Rectal smooth muscle tissue (tissue), 1 donor: Measurements from ENCODE around the gene SORCS3.

Source experiments
- H3K27ac ChIP-seq: one replicate; pipeline ENCODE4 v1.7.0; 2013; ENCODE audit warnings: low read depth, low read length, inconsistent platforms
- H3K27me3 ChIP-seq: one replicate; pipeline ENCODE4 v1.7.0; 2013; ENCODE audit warnings: low read length; ENCODE audit not compliant: control insufficient read depth, insufficient read depth
- H3K36me3 ChIP-seq: one replicate; pipeline ENCODE4 v1.7.0; 2013; ENCODE audit warnings: low read length; ENCODE audit not compliant: control insufficient read depth, insufficient read depth
- H3K4me1 ChIP-seq: one replicate; pipeline ENCODE4 v1.7.0; 2013; ENCODE audit warnings: low read length; ENCODE audit not compliant: control insufficient read depth, insufficient read depth
- H3K4me3 ChIP-seq: one replicate; pipeline ENCODE4 v1.7.0; 2013; ENCODE audit warnings: low read length
- H3K9ac ChIP-seq: one replicate; pipeline ENCODE4 v1.7.0; 2013; ENCODE audit warnings: low read length

Gene SORCS3

DNA sequence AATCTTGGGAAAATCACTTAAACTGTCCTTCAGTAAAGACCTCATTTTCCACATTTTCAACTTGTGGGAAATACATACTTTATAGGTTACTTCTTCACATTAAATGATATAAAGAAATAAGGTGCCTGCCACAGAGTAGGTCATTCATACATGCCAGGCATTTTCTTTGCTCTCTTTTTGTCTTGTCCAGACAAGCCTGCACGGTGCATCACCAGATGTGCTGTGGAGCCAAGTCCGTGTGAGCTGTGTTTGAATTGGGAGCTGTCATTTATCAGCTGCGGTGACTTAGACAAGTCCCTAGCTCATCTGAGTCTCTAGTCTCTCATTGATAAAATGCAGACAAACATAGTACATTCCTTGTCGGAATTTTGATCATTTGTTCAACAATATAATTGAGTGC, 432.9 kb downstream of the SORCS3 start:
- no peak overlapping the region for H3K27ac ChIP-seq
- H3K9ac ChIP-seq = no peak overlapping the region
- H3K4me1 ChIP-seq = no peaks in the 10 kb centered on the region
- no peak overlapping the region for H3K4me3 ChIP-seq
- no peaks in the 10 kb centered on the region for H3K36me3 ChIP-seq
- H3K27me3 ChIP-seq = no peaks in the 10 kb centered on the region

DNA sequence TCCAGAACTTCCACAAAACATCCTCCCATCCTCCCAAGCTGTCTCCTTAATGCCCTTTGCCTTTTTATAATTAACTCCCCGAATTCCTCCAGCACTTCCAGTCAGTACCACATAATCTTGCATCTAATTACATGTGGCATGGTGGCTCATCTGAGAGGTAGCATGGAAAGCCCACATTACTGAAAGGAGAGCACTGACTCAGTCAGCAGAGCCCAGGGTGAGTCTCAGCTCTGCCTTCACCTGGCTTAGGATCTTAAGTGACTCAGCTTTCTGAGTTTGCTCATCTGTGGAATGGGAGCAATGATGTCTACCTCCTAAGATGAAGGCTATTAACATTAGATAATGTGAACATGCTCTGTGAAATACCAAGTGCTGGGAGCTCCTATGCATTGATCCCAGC, 433.9 kb downstream of the SORCS3 start:
- no peak overlapping the region for H3K27ac ChIP-seq
- no peaks in the 10 kb centered on the region for H3K27me3 ChIP-seq
- H3K4me1 ChIP-seq = no peaks in the 10 kb centered on the region
- no peaks in the 10 kb centered on the region for H3K36me3 ChIP-seq
- H3K9ac ChIP-seq = no peak overlapping the region
- no peak overlapping the region for H3K4me3 ChIP-seq

DNA sequence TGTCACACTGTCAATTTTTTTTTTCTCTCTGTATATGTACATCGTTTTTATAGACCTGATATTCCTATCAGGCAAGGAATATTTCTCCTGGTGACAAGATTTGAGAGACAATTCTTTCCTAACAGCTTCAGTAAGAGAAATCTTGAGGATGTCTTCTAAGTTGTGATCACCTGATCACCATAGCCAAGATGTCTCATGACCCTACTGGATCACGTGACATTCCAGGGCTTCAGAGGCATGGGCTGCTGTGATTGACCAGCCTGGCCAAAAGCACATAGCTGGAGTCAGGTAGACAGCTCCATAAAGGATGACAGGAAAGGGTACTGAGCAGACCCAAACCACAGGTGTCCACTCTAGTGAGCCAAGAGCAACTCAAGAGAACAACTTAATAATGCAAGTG, 444.9 kb downstream of the SORCS3 start:
- Histone ChIP-seq H3K27me3 (no peaks in the 10 kb centered on the region), H3K4me3 (no peak overlapping the region), H3K36me3 (no peaks in the 10 kb centered on the region), H3K4me1 (no peaks in the 10 kb centered on the region), H3K27ac (no peak overlapping the region), H3K9ac (no peak overlapping the region)

DNA sequence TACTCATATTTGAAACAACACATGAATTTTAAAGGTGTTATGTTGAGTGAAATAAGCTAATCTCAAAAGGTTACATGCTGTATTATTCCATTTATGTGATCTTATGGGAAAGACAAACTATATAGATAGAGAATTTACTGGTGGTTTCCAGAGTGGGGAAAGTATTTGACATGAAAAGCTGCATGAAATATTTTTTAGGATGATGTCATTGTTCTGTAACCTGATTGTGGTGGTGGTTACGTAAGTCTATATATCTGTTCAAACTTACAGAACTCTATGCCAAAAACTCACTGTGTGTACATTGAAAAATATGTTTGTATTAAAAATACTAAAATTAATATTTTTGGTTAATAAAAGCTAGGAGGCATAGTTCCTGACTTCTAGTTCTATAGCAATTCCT, 453.0 kb downstream of the SORCS3 start:
- no peak overlapping the region for H3K4me3 ChIP-seq
- H3K4me1 ChIP-seq = no peaks in the 10 kb centered on the region
- no peak overlapping the region for H3K9ac ChIP-seq
- no peaks in the 10 kb centered on the region for H3K27me3 ChIP-seq
- H3K27ac ChIP-seq = no peak overlapping the region
- no peaks in the 10 kb centered on the region for H3K36me3 ChIP-seq

DNA sequence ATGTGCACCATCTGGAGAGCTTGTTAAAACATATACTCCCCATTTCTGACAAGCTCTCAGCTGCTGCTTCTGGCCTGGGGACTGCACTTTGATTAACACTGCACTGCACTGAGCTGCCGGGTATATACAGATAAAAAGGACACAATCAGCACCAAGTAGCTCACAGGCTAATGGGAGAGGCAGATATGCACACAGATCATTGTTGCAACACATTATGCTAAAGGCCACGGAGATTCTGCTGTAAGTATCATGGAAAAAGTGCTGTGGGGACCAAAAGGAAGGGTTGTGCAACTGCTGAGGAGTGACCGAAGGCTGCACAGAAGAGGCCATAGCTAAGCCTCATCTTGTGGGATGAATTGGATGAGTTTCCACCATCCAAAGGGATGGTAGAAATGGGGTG, 455.2 kb downstream of the SORCS3 start:
- H3K36me3 ChIP-seq = no peaks in the 10 kb centered on the region
- no peak overlapping the region for H3K4me3 ChIP-seq
- no peaks in the 10 kb centered on the region for H3K27me3 ChIP-seq
- H3K9ac ChIP-seq = no peak overlapping the region
- H3K4me1 ChIP-seq = no peaks in the 10 kb centered on the region
- H3K27ac ChIP-seq = no peak overlapping the region

DNA sequence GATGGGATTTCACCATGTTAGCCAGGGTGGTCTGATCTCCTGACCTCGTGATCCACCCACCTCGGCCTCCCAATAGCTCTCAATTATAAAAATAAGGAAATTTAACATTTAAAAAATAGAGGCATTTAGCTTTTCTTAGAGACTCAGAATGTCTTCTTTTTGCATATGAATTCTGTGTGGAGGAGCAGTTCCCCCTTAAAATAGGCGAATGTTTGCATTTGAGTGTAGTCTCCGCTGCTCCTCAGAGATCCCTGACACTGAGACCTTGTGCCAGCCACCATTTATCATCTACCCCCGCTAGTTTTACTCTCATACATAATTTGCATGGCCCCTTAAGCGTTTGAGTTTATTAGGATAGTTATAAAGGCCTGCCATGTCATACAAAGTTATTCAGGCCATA, 461.9 kb downstream of the SORCS3 start:
- no peaks in the 10 kb centered on the region for H3K36me3 ChIP-seq
- no peak overlapping the region for H3K9ac ChIP-seq
- H3K27me3 ChIP-seq = no peaks in the 10 kb centered on the region
- no peak overlapping the region for H3K27ac ChIP-seq
- H3K4me3 ChIP-seq = no peak overlapping the region
- H3K4me1 ChIP-seq = no peaks in the 10 kb centered on the region

DNA sequence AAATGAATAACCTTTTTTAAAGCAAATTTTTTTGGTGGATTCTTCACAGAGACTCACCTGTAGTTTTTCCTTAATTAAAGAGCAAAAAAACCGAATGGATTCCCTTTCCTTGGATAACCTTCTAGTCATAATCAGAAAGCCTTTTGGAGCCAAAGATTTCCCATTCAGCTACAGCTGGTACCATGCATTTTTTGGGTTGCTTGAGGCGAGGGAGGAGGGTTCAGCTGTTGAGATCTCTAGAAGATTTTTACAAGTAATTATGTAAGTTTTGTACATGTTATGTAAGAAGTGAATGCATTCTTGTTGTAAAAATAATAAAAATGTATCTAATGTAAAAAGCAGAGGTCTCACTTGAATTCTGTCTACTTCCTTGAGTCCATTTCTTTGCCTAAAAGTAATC, 463.2 kb downstream of the SORCS3 start:
- Histone ChIP-seq H3K9ac (no peak overlapping the region), H3K4me3 (no peak overlapping the region), H3K4me1 (no peaks in the 10 kb centered on the region), H3K36me3 (no peaks in the 10 kb centered on the region), H3K27ac (no peak overlapping the region), H3K27me3 (no peaks in the 10 kb centered on the region)

DNA sequence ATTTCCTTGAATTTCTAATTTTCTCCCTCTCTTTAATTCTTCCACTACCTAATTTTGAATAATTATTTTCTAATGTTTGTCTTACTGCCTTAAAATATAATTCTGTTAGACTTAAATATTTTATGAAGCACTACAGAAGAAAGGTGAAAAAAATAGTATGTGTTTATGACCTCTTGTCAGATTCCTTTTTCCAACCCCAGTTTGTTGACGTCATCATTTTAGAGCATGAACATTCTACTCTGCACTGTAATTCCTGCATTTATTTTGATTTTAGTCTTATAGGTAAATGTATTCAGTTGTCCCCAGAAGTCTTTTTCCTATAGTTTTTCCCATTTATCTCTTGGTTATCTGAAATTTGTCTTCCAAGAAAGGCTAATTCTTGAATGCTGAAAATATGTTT, 468.1 kb downstream of the SORCS3 start:
- H3K4me3 ChIP-seq = no peak overlapping the region
- no peak overlapping the region for H3K27ac ChIP-seq
- H3K9ac ChIP-seq = no peak overlapping the region
- H3K36me3 ChIP-seq = no peaks in the 10 kb centered on the region
- no peaks in the 10 kb centered on the region for H3K27me3 ChIP-seq
- no peaks in the 10 kb centered on the region for H3K4me1 ChIP-seq

DNA sequence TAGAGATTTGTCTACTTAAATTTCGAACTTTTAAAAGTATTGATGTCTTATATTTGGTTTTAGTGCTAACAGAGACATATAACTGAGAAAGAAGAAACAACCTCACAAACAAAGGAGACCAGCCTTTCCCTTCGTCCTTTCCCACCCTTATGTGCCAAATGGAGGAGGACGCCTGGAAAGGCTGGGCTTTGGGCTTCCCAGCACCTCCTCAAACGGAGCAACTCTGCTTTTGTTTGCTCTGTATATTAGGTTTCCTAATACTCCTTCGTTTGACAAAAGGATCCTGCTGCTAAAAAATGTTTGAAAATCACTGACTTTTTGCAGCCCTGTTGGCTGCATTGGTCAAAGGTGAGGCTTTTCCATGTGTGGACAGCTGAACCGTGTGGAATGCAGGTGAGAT, 471.8 kb downstream of the SORCS3 start:
- no peak overlapping the region for H3K9ac ChIP-seq
- no peaks in the 10 kb centered on the region for H3K4me1 ChIP-seq
- H3K27me3 ChIP-seq = no peaks in the 10 kb centered on the region
- H3K36me3 ChIP-seq = no peaks in the 10 kb centered on the region
- H3K4me3 ChIP-seq = no peak overlapping the region
- no peak overlapping the region for H3K27ac ChIP-seq

DNA sequence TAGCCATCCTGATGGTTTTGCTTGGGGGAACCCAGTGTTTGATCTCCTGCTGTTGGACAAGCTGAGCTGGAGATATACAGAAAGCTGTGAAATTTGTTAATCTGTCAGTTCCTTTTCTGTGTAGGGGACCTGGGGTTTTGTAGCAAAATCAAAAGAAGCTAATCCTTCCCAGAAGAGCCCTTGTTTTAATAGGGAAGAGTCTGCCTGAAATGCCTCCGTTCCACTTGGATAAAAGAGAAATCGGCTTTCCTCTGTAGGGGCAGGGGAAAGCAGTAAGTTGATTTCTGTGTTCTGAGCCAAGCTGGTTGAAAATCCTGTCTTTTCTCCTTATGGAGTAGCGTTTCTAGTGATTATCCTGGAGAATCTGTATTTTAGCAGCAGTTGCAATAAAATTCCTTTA, 472.6 kb downstream of the SORCS3 start:
- Histone ChIP-seq H3K27me3 (no peaks in the 10 kb centered on the region), H3K4me3 (no peak overlapping the region)

DNA sequence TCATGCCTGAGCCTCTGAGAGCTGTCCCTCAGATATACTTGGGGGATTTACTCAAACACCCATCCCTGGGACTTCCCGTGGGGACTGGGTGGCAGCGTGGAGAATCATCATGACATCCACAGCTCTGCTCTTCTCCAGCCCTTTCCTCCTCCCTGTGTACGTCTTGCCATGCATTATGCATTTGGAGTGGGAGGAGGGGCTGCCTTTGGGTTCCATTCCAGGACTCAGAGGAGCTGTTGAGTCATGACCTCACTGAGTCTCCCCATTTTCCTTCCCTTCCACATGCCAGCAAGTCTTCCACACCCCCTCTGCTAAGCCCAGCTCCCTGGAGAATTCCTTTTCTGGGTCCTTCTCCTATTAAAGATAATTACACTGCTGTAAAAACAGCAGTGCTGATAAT, 480.7 kb downstream of the SORCS3 start:
- H3K4me1 ChIP-seq = no peaks in the 10 kb centered on the region
- no peak overlapping the region for H3K27ac ChIP-seq
- H3K27me3 ChIP-seq = no peaks in the 10 kb centered on the region
- no peaks in the 10 kb centered on the region for H3K36me3 ChIP-seq
- H3K4me3 ChIP-seq = no peak overlapping the region
- H3K9ac ChIP-seq = no peak overlapping the region

More for the DNA sequence above, 472.6 kb downstream of the SORCS3 start:
- no peak overlapping the region for H3K9ac ChIP-seq
- H3K36me3 ChIP-seq = no peaks in the 10 kb centered on the region
- H3K27ac ChIP-seq = no peak overlapping the region
- H3K4me1 ChIP-seq = no peaks in the 10 kb centered on the region

DNA sequence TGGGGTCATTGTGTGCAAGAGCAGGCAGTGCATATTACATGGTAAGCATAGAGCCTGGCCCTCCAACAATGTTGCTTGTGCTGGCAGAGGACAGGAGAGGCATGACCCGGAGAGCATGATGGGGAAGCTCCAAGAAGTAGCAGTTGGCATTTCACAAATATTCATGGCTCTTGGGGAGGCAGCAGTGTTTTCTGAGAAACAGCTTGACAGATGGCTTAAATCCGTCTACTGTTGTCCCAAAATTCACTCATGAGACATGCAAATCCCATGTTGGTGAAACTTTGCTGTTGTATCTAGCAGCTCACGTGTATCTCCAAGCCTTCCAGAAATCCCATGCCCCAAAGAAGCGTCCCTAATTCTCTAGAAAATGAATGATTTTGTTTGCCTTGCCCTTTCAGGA, 487.0 kb downstream of the SORCS3 start:
- H3K36me3 ChIP-seq = no peaks in the 10 kb centered on the region
- no peaks in the 10 kb centered on the region for H3K4me1 ChIP-seq
- no peaks in the 10 kb centered on the region for H3K27me3 ChIP-seq
- H3K27ac ChIP-seq = no peak overlapping the region
- H3K4me3 ChIP-seq = no peak overlapping the region
- H3K9ac ChIP-seq = no peak overlapping the region

DNA sequence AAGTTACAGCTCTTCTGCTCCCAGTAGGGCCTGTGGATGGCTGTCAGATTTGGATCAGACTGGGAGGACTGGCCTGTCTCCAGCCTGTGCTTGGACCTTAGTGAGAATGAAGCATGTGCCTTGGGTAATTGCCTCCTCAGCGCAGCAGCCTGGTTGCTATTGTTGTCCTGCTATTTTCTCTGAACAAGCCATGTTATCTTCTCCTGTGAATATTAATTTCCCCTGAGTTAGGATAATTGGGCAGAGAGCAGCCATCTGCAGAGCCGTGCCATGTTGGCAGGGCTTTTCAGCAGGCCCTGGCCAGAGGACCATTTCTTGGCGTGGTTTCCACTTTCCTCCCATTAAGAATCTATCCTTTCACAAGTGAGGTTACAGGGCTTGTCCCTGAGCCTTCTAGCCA, 497.3 kb downstream of the SORCS3 start:
- H3K9ac ChIP-seq = no peak overlapping the region
- no peaks in the 10 kb centered on the region for H3K4me1 ChIP-seq
- H3K4me3 ChIP-seq = no peak overlapping the region
- no peak overlapping the region for H3K27ac ChIP-seq
- H3K27me3 ChIP-seq = no peaks in the 10 kb centered on the region
- no peaks in the 10 kb centered on the region for H3K36me3 ChIP-seq
